Measurements from ENCODE around the gene TNFSF10.

DNA sequence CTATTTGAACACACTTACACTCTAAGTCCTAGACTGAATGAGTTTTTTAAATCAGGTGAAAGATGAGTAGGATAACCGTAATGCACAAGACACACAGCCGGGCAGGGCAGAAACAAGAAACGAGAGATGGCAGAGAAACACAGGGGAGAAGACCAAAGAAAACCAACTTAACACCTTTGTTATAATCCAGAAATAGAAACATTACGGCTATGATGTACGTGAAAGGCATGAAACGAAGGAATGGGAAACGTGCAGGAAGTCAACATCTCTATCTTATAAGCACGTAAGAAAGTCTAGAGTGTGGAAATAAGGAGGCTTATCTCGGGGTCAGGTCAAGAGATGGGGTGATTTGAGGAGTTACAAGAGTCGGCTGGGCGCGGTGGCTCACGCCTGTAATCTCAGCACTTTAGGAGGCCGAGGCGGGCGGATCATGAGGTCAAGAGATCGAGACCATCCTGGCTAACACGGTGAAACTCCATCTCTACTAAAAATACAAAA lies 1.9 kb upstream of the TNFSF10 start:
- TF ChIP-seq, protein P1, sequence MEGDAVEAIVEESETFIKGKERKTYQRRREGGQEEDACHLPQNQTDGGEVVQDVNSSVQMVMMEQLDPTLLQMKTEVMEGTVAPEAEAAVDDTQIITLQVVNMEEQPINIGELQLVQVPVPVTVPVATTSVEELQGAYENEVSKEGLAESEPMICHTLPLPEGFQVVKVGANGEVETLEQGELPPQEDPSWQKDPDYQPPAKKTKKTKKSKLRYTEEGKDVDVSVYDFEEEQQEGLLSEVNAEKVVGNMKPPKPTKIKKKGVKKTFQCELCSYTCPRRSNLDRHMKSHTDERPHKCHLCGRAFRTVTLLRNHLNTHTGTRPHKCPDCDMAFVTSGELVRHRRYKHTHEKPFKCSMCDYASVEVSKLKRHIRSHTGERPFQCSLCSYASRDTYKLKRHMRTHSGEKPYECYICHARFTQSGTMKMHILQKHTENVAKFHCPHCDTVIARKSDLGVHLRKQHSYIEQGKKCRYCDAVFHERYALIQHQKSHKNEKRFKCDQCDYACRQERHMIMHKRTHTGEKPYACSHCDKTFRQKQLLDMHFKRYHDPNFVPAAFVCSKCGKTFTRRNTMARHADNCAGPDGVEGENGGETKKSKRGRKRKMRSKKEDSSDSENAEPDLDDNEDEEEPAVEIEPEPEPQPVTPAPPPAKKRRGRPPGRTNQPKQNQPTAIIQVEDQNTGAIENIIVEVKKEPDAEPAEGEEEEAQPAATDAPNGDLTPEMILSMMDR (conservative IDR thresholded peaks at IDR 0.05): no peak
- TF ChIP-seq EZH2 (IDR thresholded peaks at IDR 0.05; ENCODE audit: low read depth): no peak
